ENCODE data around the gene GPAM.
"Not testable (repeated sequence)": the region's sequence is repeated elsewhere in the genome, so short reads cannot be mapped to it uniquely, and the experiment has no call there.

GPAM gene

GRCh38 chr10:112215342-112215774 is 31.8 kb upstream of the GPAM start:
- DNase-seq (ENCODE audit: low read depth) = no peak

GRCh38 chr10:112214298-112214926 is 30.8 kb upstream of the GPAM start:
- no peak for DNase-seq (ENCODE audit: low read depth)

GRCh38 chr10:112213836-112214235 is 30.3 kb upstream of the GPAM start:
- no peak for DNase-seq (ENCODE audit: low read depth)

GRCh38 chr10:112213098-112213823 is 29.7 kb upstream of the GPAM start:
- DNase-seq (ENCODE audit: low read depth) = no peak

- no peak for DNase-seq (ENCODE audit: low read depth)
Observed at GRCh38 chr10:112210666-112211065, 27.1 kb upstream of the GPAM start.

GRCh38 chr10:112209684-112210131 is 26.1 kb upstream of the GPAM start:
- no peak for DNase-seq (ENCODE audit: low read depth)

- no peak for DNase-seq (ENCODE audit: low read depth)
Observed at GRCh38 chr10:112208997-112209396, 25.4 kb upstream of the GPAM start.

GRCh38 chr10:112208292-112208691 is 24.7 kb upstream of the GPAM start:
- no peak for DNase-seq (ENCODE audit: low read depth)

GRCh38 chr10:112203328-112204076 is 19.9 kb upstream of the GPAM start:
- no peak for DNase-seq (ENCODE audit: low read depth)

- DNase-seq (ENCODE audit: low read depth) = no peak
Observed at GRCh38 chr10:112202561-112203241, 19.1 kb upstream of the GPAM start.

GRCh38 chr10:112202076-112202475 is 18.5 kb upstream of the GPAM start:
- DNase-seq (ENCODE audit: low read depth) = no peak

- no peak for DNase-seq (ENCODE audit: low read depth)
Observed at GRCh38 chr10:112201334-112201733, 17.8 kb upstream of the GPAM start.

GRCh38 chr10:112200259-112200658 is 16.7 kb upstream of the GPAM start:
- not testable (repeated sequence) for DNase-seq (ENCODE audit: low read depth)

- DNase-seq (ENCODE audit: low read depth) = not testable (repeated sequence)
Observed at GRCh38 chr10:112197662-112198061, 14.1 kb upstream of the GPAM start.

- no peak for DNase-seq (ENCODE audit: low read depth)
Observed at GRCh38 chr10:112195224-112195623, 11.7 kb upstream of the GPAM start.

- DNase-seq (ENCODE audit: low read depth) = no peak
Observed at GRCh38 chr10:112191791-112192190, 8.2 kb upstream of the GPAM start.

GRCh38 chr10:112191041-112191590 is 7.6 kb upstream of the GPAM start:
- no peak for DNase-seq (ENCODE audit: low read depth)

GRCh38 chr10:112189465-112189864 is 5.9 kb upstream of the GPAM start:
- no peak for DNase-seq (ENCODE audit: low read depth)

- DNase-seq (ENCODE audit: low read depth) = no peak
Observed at GRCh38 chr10:112187527-112187926, 4.0 kb upstream of the GPAM start.

GRCh38 chr10:112185959-112186358 is 2.4 kb upstream of the GPAM start:
- no peak for DNase-seq (ENCODE audit: low read depth)

GRCh38 chr10:112184379-112184778 is 814 bp upstream of the GPAM start:
- no peak for DNase-seq (ENCODE audit: low read depth)

GRCh38 chr10:112184052-112184371 is 447 bp upstream of the GPAM start:
- no peak for DNase-seq (ENCODE audit: low read depth)

All from activated T-helper 1 cell treated with Interleukin-2 at 50 U/mL for 16 hours (primary cell).